NCI-H1436 (cell line): Measurements from ENCODE around the gene PLGLB1.
"Not testable (repeated sequence)": the region's sequence is repeated elsewhere in the genome, so short reads cannot be mapped to it uniquely, and the experiment has no call there.

ENCODE experiments used
- DNase-seq: peaks from one replicate; lab custom pipeline; 2025; lab: John Stamatoyannopoulos, UW

PLGLB1 gene

DNA sequence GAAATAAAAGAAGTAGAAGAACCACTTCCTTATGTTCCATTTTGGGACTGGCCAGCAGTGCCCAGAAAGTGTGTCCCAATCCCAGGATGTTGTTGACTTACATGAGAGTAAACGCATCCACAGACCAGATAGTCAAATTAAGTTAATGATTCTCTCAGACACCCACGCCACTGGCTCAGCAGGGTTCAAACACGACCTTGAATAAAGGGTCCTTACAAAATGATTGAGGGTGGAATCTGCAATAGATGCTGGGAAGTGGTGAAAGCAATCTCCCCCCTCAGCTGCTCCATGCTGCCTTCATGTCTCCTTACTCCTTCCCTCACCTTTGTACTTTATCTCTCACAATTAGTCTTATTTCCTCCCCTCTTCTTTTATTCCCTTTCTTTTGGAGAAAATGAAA is at the start of gene PLGLB1:
TSS of gene PLGLB1 (minus strand) at position 101 of the 400 bp plus-strand sequence. CDS start at position 40, 61 bp downstream.
- DNase-seq = not testable (repeated sequence)

- DNase-seq = not testable (repeated sequence)
Observed at GRCh38 chr2:87064305-87064704, 42.7 kb upstream of the PLGLB1 start.

- DNase-seq = not testable (repeated sequence)
Observed at GRCh38 chr2:87063431-87063830, 41.8 kb upstream of the PLGLB1 start.

DNA sequence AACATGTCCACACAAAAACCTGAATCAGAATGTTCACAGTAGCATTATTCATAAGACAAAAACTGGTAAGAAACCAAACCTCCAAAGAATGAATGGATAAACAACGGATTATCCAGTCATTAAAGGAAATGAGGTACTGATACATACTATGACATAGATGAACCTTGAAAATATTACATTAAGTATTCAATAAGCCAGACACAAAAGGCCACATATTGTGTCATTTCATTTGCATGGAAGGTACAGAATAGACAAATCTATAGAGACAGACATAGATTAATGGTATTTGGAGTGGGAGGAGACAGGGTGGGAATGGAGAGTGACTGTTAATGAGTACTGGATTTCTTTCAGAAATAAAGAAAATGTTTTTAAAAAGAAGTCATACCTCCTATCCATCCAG is 39.9 kb upstream of the PLGLB1 start:
- not testable (repeated sequence) for DNase-seq

DNA sequence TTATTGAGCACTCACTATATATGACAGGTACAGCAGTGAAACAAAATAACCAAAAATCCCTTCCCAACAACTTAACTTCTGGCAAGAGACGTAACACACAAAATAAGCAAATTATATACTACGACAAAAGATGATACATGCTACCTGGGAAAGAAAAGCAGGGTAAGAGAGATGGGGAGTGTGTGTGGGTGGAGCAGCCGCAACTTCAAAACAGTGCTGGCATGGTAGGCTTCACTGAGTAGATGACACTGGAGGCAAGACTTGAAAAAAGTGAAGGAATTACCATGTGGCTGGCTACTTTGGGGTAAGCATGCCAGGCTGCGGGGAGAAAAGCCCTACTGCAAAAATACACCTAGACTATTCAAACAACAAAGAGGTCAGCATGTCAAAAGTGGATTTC is 36.0 kb upstream of the PLGLB1 start:
- DNase-seq = not testable (repeated sequence)

GRCh38 chr2:87056843-87057242 is 35.2 kb upstream of the PLGLB1 start:
- DNase-seq = not testable (repeated sequence)

- not testable (repeated sequence) for DNase-seq
Observed at GRCh38 chr2:87056435-87056834, 34.8 kb upstream of the PLGLB1 start.

GRCh38 chr2:87054375-87054774 is 32.7 kb upstream of the PLGLB1 start:
- DNase-seq = not testable (repeated sequence)

DNA sequence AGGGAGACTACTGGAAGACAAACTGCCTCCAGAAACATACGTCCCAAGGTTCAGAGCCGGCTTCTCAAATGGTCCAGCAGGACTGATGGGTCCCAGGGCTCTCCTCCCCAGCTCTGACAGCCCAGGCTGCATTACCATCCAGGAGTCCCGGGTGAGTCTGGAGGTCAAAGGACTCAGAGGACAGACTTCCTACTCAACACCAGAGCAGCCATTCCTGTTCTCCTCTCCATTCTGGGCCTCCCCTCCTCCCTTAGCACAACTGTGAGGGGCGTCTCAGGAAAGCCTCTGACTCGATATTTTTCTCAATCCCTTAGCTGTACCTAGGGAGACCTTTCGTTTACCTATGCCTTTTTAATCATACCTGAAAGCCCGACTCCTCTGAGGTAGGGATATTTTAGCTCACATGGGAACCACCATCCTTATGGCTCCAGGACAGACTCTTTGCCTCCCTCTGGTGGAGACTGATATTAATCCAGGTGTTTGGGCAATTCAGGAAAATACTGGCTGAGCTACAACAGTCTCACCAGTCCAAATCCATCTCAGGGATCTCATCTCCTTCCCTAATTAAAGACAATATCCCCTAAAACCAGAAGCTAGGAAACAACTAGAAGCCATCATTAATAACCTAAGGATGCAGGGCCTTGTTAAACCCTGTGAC is 19.8 kb upstream of the PLGLB1 start:
- not testable (repeated sequence) for DNase-seq

DNA sequence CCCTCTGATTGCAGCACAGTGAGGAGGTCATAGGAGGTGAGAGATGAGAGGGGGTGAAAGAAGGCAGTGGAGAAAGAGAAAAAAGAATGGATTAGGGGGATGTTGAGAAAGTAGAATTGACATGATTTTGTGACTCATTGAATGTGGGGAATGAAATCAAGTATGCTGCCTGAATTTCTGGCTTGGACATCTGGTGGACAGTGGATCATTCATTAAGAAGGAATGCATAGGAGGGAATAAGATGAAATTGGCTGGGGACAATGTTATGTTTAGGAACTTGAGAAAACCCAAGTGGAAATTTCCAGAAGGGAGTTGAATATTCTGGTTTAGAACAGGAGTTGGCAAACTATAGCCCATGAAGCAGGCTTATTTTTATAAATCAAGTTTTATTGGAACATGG is 7.0 kb upstream of the PLGLB1 start:
- DNase-seq = not testable (repeated sequence)

DNA sequence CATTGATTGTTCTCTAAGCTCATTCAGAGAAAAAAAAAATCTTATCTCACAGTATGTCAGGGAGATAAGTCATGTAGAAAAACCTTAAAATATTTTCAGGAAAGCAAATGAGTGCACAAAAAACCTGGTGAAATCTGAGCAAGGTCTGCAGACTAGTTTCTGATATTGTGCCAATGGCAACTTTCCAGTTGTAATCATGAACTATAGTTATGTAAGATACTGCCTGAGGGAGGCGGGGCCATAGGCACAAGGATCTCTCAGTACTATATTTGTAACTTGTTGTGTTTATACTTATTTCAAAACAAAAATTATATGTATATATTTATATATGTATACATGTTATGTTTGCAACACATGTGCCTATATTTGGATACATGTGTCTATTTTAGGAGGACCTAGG is 5.2 kb upstream of the PLGLB1 start:
- DNase-seq = not testable (repeated sequence)

GRCh38 chr2:87025927-87026326 is 4.3 kb upstream of the PLGLB1 start:
- not testable (repeated sequence) for DNase-seq

DNA sequence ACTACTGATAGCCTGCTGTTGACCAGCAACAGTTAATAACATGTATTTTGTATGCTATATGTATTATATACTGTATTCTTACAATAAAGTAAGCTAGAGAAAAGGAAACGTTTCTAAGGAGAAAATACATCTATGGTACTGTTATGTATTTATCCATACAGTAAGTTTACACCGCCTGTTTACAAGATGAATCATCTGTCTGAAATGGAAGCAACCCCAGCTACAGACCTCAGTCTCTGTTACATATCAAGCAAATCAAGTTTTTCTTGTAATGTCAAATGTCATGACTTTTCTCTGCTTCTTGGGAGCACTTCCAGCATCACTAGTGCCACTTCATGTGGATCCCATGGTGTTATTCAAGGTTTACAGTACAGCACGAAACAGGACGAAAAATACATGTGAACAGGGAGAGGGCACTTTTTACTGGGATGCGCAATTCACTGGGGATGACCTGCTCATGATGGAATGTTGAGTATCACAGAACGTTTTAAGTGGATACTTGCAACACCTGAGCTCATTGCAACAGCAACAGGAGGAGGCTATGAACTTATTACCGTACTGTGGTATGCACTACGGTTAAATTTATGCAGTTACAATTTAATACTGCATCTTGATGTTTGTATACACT is 2.5 kb upstream of the PLGLB1 start:
- DNase-seq = not testable (repeated sequence)

GRCh38 chr2:87021043-87021442 is 601 bp downstream of the PLGLB1 start:
- DNase-seq = not testable (repeated sequence)

DNA sequence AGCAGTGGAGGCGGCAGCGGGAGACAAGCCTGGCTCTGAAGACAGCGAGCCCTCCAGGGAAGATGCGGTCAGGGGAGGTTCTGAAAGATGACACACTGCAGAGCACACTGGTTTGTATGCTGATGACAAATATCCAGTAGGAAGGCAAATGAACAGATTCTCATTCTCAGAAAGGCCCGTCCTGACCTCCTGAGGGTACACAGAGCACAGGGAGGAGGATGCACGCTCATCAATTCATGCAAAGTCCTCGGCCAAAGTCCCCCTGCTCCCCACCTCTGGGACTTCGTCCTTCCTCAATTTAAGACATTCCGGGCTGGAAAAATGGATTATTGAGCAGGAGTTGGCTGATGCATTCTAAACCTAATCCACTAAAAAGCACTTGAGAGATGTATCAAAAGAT is 2.6 kb downstream of the PLGLB1 start:
- DNase-seq = not testable (repeated sequence)

DNA sequence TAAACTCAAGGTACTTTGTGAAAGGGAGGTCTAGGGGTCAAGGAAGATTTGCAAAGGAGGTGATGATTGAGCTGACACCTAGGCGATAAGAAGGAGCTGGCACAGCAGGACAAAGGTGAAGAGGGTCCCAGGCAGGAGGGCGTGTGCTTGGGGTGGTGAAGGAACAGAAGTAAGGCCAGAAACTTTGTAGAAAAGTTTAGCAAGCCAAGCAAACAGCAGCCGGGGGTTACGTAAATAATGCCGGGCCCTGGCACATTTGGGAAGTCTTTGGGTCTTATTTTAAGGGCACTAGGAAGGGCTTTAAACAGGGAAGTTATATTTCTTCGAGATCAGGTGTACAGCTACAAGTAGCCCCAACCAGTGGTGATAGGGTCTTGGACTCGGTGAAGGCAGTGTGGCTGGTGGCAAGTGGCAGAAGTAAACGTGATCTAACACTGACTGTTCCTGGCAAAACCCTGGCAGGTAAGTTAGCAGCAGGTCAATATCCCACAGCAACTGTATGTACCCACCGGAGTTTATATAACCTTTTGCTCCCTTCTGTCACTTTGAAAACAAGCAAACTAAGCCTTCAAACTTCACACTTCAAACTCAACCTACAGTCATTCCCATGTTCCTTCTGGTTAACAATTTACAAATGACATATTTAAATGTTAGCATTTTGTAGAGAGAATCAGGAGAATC is 7.0 kb downstream of the PLGLB1 start:
- DNase-seq = not testable (repeated sequence)

DNA sequence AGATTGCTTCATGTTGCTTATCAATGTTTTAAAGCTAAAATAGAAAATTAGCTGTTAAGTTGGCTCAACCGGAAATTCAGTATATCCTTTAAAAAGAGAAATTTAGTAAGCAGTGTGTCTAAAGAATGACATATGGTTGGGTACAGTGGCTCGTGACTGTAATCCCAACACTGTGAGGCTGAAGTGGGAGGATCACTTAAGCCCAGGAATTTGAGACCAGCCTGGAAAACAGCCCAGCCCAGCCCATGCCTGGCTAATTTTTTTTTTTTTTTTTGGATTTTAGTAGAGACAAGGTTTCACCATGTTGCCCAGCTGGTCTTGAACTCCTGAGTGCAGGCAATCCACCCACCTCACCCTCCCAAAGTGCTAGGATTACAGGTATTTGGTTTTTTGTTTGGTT is 17.2 kb downstream of the PLGLB1 start:
- DNase-seq = not testable (repeated sequence)
